OCI-LY7 (cell line): ENCODE measurements around the gene NOL4L. TPM values are rescaled to one million over a fixed set of nuclear protein-coding genes. Genes with fewer than 3 reads are reported as not detected.

Source experiments
- BruUV-seq: library from RNA; stranded (reverse); fragments of 400-500 nt; replicated peaks from 2 replicates; lab custom pipeline; 2021; lab: Mats Ljungman, UMichigan
- CTCF ChIA-PET: fragments of 300-600 bp; sonication (Branson Sonifier 250); formaldehyde crosslinking; loops from one replicate; lab custom pipeline; 2022; ENCODE audit warnings: antibody characterized with exemption; ENCODE audit not compliant: unreplicated experiment; lab: Charles Lee
- POLR2A ChIA-PET: fragments of 300-600 bp; sonication (Branson Sonifier 250); formaldehyde crosslinking; loops from one replicate; lab custom pipeline; 2022; ENCODE audit warnings: antibody characterized with exemption; lab: Charles Lee
- DNase-seq: peaks from one replicate; pipeline ENCODE4 v3.0.0-alpha.2; 2015; ENCODE audit warnings: low spot score
- H2AFZ ChIP-seq: fragments of 200-600 bp; sonication (generic), shearing (Covaris generic); 2 replicates; pipeline ENCODE4 v1.6.1; 2014; ENCODE audit warnings: mild to moderate bottlenecking, antibody characterized with exemption, low read length, moderate library complexity
- H3K27ac ChIP-seq: fragments of 200-600 bp; sonication (generic); 2 replicates; pipeline ENCODE4 v1.5.1; 2014; ENCODE audit warnings: mixed run types, low read depth, mild to moderate bottlenecking, moderate library complexity, low read length, inconsistent platforms; ENCODE audit not compliant: poor library complexity, severe bottlenecking
- H3K36me3 ChIP-seq: fragments of 200-600 bp; sonication (generic); 2 replicates; pipeline ENCODE4 v1.6.1; 2014; ENCODE audit warnings: mild to moderate bottlenecking, antibody characterized with exemption, low read length, moderate library complexity, mixed read lengths; ENCODE audit not compliant: insufficient read depth
- H3K4me1 ChIP-seq: fragments of 200-600 bp; sonication (generic); 2 replicates; pipeline ENCODE4 v1.5.1; 2014; ENCODE audit warnings: mild to moderate bottlenecking, low read length; ENCODE audit not compliant: insufficient read depth, poor library complexity, severe bottlenecking
- H3K4me2 ChIP-seq: fragments of 200-600 bp; sonication (generic); 2 replicates; pipeline ENCODE4 v1.6.1; 2014; ENCODE audit warnings: mild to moderate bottlenecking, low read length
- H3K4me3 ChIP-seq: fragments of 200-600 bp; sonication (generic); 2 replicates; pipeline ENCODE4 v1.5.1; 2014; ENCODE audit warnings: mild to moderate bottlenecking, low read depth, low read length; ENCODE audit not compliant: poor library complexity, severe bottlenecking
- H3K79me2 ChIP-seq: fragments of 200-600 bp; sonication (generic); 2 replicates; pipeline ENCODE4 v1.6.1; 2016; ENCODE audit warnings: low read depth, mild to moderate bottlenecking, low read length, moderate library complexity, mixed read lengths; ENCODE audit not compliant: insufficient read depth
- H3K9me2 ChIP-seq: fragments of 200-600 bp; sonication (generic); 2 replicates; pipeline ENCODE4 v1.6.1; 2016; ENCODE audit warnings: mild to moderate bottlenecking, low read length, mixed read lengths; ENCODE audit not compliant: insufficient read depth
- H3K9me3 ChIP-seq: fragments of 200-600 bp; sonication (generic); 2 replicates; pipeline ENCODE4 v1.6.1; 2014; ENCODE audit warnings: mild to moderate bottlenecking, mixed run types, low read length, mixed read lengths
- H4K20me1 ChIP-seq: fragments of 200-600 bp; sonication (generic); 2 replicates; pipeline ENCODE4 v1.6.1; 2014; ENCODE audit warnings: mild to moderate bottlenecking, antibody characterized with exemption, low read length, moderate library complexity, mixed read lengths; ENCODE audit not compliant: insufficient read depth
- CTCF ChIP-seq: fragments of 200-600 bp; sonication (generic); conservative IDR thresholded peaks from 2 replicates; pipeline ENCODE4 v1.5.1; 2014; ENCODE audit warnings: mild to moderate bottlenecking, antibody characterized with exemption, low read length, moderate library complexity, mixed read lengths
- EZH2phosphoT487 ChIP-seq: fragments of 200-600 bp; sonication (generic); IDR thresholded peaks from 2 replicates; pipeline ENCODE4 v1.6.1; 2018; ENCODE audit warnings: low read depth, borderline replicate concordance, mild to moderate bottlenecking, mixed run types, antibody characterized with exemption, low read length, moderate library complexity, mixed read lengths
- intact Hi-C: fragments of 100-400 bp; cut with micrococcal nuclease; formaldehyde crosslinking; loops from one replicate; pipeline ENCODE4 v1.10.0; 2022; ENCODE audit not compliant: unreplicated experiment
- total RNA-seq, 2 experiments: library from RNA; depleted of rRNA in 1 of 2; stranded (reverse); fragments of >200 nt in 1 of 2; shearing (Covaris generic) in 1 of 2; gene quantifications; 2 replicates each; pipeline ENCODE4 v1.2.3, GENCODE V29; 2014 to 2022

The NOL4L gene
- total RNA-seq, 2 experiments from 2014 or later, result 3.9 to 4.2 TPM

GRCh38 chr20:32563311-32564272 lies 21.5 kb downstream of the NOL4L start:
- no peaks in the 10 kb centered on the region for H3K79me2 ChIP-seq
- H3K4me2 ChIP-seq, result no peak overlapping the region
- intact Hi-C loops, result no loop called here
- ChIA-PET CTCF (no interaction called here), POLR2A (no interaction called here)
- no peaks in the 10 kb centered on the region for H3K9me2 ChIP-seq
- no peaks in the 10 kb centered on the region for H3K36me3 ChIP-seq
- H3K9me3 ChIP-seq, result no peaks in the 10 kb centered on the region
- no peaks in the 10 kb centered on the region for H3K4me1 ChIP-seq
- H2AFZ ChIP-seq, result no peak overlapping the region
- no peaks in the 10 kb centered on the region for H4K20me1 ChIP-seq
- H3K27ac ChIP-seq, result no peak overlapping the region
- BruUV-seq, result no TSS peak
- no peak for DNase-seq
- no peak overlapping the region for H3K4me3 ChIP-seq
- no peak for TF ChIP-seq EZH2phosphoT487
- TF ChIP-seq CTCF, result no peak

- Histone ChIP-seq H3K79me2 (no peaks in the 10 kb centered on the region), H3K4me2 (no peak overlapping the region), H3K9me3 (no peaks in the 10 kb centered on the region), H3K9me2 (no peaks in the 10 kb centered on the region), H3K4me1 (no peaks in the 10 kb centered on the region), H3K36me3 (no peaks in the 10 kb centered on the region), H3K4me3 (no peak overlapping the region), H2AFZ (no peak overlapping the region), H4K20me1 (no peaks in the 10 kb centered on the region), H3K27ac (no peak overlapping the region)
- TF ChIP-seq CTCF, result no peak
- TF ChIP-seq EZH2phosphoT487, result no peak
- ChIA-PET POLR2A (no interaction called here), CTCF (no interaction called here)
- BruUV-seq, result no TSS peak
- intact Hi-C loops, result no loop called here
- DNase-seq, result no peak
Measured at GRCh38 chr20:32562495-32562911, 22.6 kb downstream of the NOL4L start.
